CD8-positive, alpha-beta memory T cell (primary cell): ENCODE results near the gene ZBTB16. TPM values are rescaled to one million over a fixed set of nuclear protein-coding genes. Genes with fewer than 3 reads are reported as not detected.
A peak's percentile ranks its signal among the peaks of the same experiment; 100 is the strongest.

ENCODE experiments used
- CTCF ChIA-PET: fragments of 350-600 bp; sonication (Branson Sonifier 250); formaldehyde crosslinking; loops from one replicate; lab custom pipeline; 2021; ENCODE audit warnings: antibody characterized with exemption; lab: Charles Lee
- POLR2A ChIA-PET: fragments of 350-600 bp; sonication (Branson Sonifier 250); formaldehyde crosslinking; loops from one replicate; lab custom pipeline; 2021; ENCODE audit warnings: antibody characterized with exemption; lab: Charles Lee
- DNase-seq, 5 donors: peaks; one replicate each; pipeline versions ENCODE4 v3.0.0 to v3.0.0-alpha.2; 2020 to 2022; ENCODE audit warnings: mixed read lengths in 1 of 5
- H3K27ac ChIP-seq: one replicate; pipeline ENCODE4 v1.7.0; 2013; ENCODE audit warnings: low read depth, mild to moderate bottlenecking, low read length, moderate library complexity
- H3K27me3 ChIP-seq: 2 replicates; pipeline ENCODE4 v1.7.0; 2013; ENCODE audit warnings: low read length, mild to moderate bottlenecking; ENCODE audit not compliant: insufficient read depth, poor library complexity, severe bottlenecking
- H3K36me3 ChIP-seq: 2 replicates; pipeline ENCODE4 v1.7.0; 2013; ENCODE audit warnings: mild to moderate bottlenecking, low read length, moderate library complexity; ENCODE audit not compliant: insufficient read depth
- H3K4me1 ChIP-seq: 2 replicates; pipeline ENCODE4 v1.7.0; 2013; ENCODE audit warnings: mild to moderate bottlenecking, low read length, moderate library complexity; ENCODE audit not compliant: insufficient read depth
- H3K4me3 ChIP-seq: 2 replicates; pipeline ENCODE4 v1.7.0; 2013; ENCODE audit warnings: mild to moderate bottlenecking, low read length
- H3K9me3 ChIP-seq: 2 replicates; pipeline ENCODE4 v1.7.0; 2013; ENCODE audit warnings: mild to moderate bottlenecking, low read length
- H3K27ac Mint-ChIP-seq, 8 donors: one replicate each; pipeline ENCODE4 v1.8.0; 2020 to 2021; ENCODE audit warnings: mixed read lengths in 8 of 8, mild to moderate bottlenecking in 6 of 8, inconsistent platforms in 3 of 8, moderate library complexity in 3 of 8
- H3K27me3 Mint-ChIP-seq, 2 donors: one replicate each; pipeline ENCODE4 v1.8.0; 2020 to 2021; ENCODE audit warnings: mixed read lengths in 2 of 2, mild to moderate bottlenecking in 1 of 2, moderate library complexity in 1 of 2
- H3K36me3 Mint-ChIP-seq, 3 donors: one replicate each; pipeline ENCODE4 v1.8.0; 2020 to 2021; ENCODE audit warnings: mixed read lengths in 3 of 3, inconsistent platforms in 1 of 3, mild to moderate bottlenecking in 1 of 3
- H3K4me1 Mint-ChIP-seq, 3 donors: one replicate each; pipeline ENCODE4 v1.8.0; 2020 to 2021; ENCODE audit warnings: mixed read lengths in 3 of 3, inconsistent platforms in 1 of 3, mild to moderate bottlenecking in 1 of 3
- H3K4me3 Mint-ChIP-seq, 7 donors: one replicate each; pipeline ENCODE4 v1.8.0; 2020 to 2021; ENCODE audit warnings: mixed read lengths in 7 of 7, mild to moderate bottlenecking in 6 of 7, moderate library complexity in 4 of 7, inconsistent platforms in 2 of 7
- H3K9me3 Mint-ChIP-seq, 5 donors: one replicate each; pipeline ENCODE4 v1.8.0; 2020 to 2022; ENCODE audit warnings: mixed read lengths in 5 of 5, mild to moderate bottlenecking in 3 of 5, moderate library complexity in 2 of 5, inconsistent platforms in 1 of 5
- polyA plus RNA-seq: library from polyadenylated mRNA; unstranded; fragments of 300-500 nt; fragmentation: Illumina TruSeq; gene quantifications from one replicate; pipeline ENCODE4 v1.2.3, GENCODE V29; 2021
- total RNA-seq, 2 experiments: library from RNA; stranded (reverse); gene quantifications; one replicate each; pipeline ENCODE4 v1.2.3, GENCODE V29; 2021

ZBTB16 gene
- total and polyA plus RNA-seq, 3 experiments from 2014 or later: 2.1 to 71.9 (median 2.2) TPM

DNA sequence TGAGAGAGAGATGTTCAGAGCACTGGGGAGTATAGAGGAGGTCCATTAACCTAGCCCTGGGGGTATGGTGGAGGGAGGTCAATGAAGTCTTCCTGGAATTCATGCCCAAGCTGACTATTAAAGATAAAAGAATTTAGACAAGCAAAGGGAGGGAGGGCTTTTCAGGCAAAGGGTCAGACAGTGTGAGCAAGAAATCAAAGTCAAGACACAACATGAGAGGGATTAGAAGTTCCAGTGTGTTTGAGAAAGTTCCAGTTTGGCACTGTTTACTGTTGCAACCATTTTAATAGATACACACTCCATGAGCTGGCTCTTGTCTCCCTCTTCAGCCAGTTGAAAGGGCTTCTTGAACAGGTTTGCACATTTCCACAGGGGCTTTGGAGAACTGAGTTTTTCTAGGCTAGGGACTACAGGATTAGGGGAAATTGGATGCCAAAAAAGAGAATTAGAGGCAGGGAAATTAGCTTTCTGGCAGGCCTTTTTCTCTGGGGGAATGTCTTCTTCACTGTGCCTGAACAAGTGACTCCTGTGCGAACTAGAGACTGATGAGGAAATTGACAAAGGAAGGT lies 222.0 kb downstream of the ZBTB16 start:
- no peaks in the 10 kb centered on the region for H3K36me3 ChIP-seq
- no peaks in the 10 kb centered on the region for H3K9me3 ChIP-seq
- no peak overlapping the region for H3K4me3 ChIP-seq
- no peaks in the 10 kb centered on the region for H3K4me1 ChIP-seq
- H3K27ac Mint-ChIP-seq: no peak overlapping the region
- H3K4me1 Mint-ChIP-seq: no peaks in the 10 kb centered on the region
- no peaks in the 10 kb centered on the region for H3K36me3 Mint-ChIP-seq
- no peaks in the 10 kb centered on the region for H3K27me3 ChIP-seq
- ChIA-PET POLR2A (no interaction called here), CTCF (interaction anchor here (1.0 to 1.6 kb wide), 2 partner anchors 13 to 16 kb away, joined by 3 to 5 read pairs; no protein-coding TSS in a partner anchor)
- peaks cover 13 to 26% of the 10 kb centered on the region in 2 donors for H3K27me3 Mint-ChIP-seq
- no peaks in the 10 kb centered on the region for H3K9me3 Mint-ChIP-seq
- no peak overlapping the region for H3K4me3 Mint-ChIP-seq
- DNase-seq: no peak
- no peak overlapping the region for H3K27ac ChIP-seq

DNA sequence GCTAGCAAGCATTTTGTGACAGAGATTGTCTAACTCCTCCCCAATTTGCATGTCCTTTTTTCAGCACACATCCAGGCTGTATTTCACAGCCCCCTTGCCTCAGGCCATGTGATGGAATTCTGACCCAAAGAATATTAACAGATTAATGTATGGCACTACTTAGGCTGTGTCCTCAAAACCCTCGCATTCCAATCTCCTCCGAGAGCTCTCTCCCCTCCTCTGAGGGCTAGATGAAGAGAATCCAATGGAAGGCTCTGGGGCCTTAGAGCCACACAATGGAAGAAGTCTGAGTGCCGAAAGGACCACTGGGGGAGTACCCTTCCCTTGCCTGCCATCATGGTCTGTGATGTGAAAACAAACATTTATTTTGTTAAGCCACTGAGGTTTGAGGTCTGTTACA lies 223.0 kb downstream of the ZBTB16 start:
- CTCF ChIA-PET: interaction anchor here (1.6 kb wide), 1 partner anchor 17 kb away, joined by 5 read pairs; no protein-coding TSS in a partner anchor

DNA sequence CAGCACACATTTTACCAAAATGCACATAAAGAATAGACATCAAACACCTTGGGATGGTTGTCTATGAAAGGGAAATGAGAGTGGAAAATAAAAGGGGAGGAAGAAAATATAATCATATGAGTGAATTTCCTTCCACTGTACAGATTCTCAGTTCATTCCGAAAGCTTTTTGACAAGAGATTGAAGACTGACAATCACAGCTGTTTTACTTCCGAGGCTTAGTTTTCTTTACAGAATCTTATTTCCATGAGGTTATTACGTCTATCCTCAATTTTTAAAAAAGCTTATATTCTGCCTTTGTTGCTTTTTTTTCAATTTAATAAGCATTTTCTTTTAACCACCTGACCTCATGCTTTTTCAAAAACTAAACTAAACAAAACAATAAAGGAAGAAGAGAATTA lies 223.9 kb downstream of the ZBTB16 start:
- no peaks in the 10 kb centered on the region for H3K4me1 ChIP-seq
- no peak overlapping the region for H3K4me3 Mint-ChIP-seq
- no peak overlapping the region for H3K27ac ChIP-seq
- H3K27me3 ChIP-seq: no peaks in the 10 kb centered on the region
- no peak overlapping the region for H3K27ac Mint-ChIP-seq
- CTCF ChIA-PET: no interaction called here
- no peaks in the 10 kb centered on the region for H3K36me3 Mint-ChIP-seq
- POLR2A ChIA-PET: no interaction called here
- no peaks in the 10 kb centered on the region for H3K9me3 ChIP-seq
- H3K27me3 Mint-ChIP-seq: peaks cover 5 to 19% of the 10 kb centered on the region in 2 donors
- no peak for DNase-seq
- no peaks in the 10 kb centered on the region for H3K36me3 ChIP-seq
- no peak overlapping the region for H3K4me3 ChIP-seq
- no peaks in the 10 kb centered on the region for H3K4me1 Mint-ChIP-seq
- H3K9me3 Mint-ChIP-seq: no peaks in the 10 kb centered on the region

More for the DNA sequence above, 223.0 kb downstream of the ZBTB16 start:
- Mint-ChIP-seq H3K36me3 (no peaks in the 10 kb centered on the region), H3K27ac (peak overlapping the region in 1 of 8 donors; percentile 17), H3K4me3 (no peak overlapping the region), H3K9me3 (no peaks in the 10 kb centered on the region), H3K4me1 (no peaks in the 10 kb centered on the region), H3K27me3 (peaks cover 9 to 20% of the 10 kb centered on the region in 2 donors)
- Histone ChIP-seq H3K36me3 (no peaks in the 10 kb centered on the region), H3K27me3 (no peaks in the 10 kb centered on the region), H3K4me3 (no peak overlapping the region), H3K27ac (no peak overlapping the region), H3K4me1 (no peaks in the 10 kb centered on the region), H3K9me3 (no peaks in the 10 kb centered on the region)
- POLR2A ChIA-PET: no interaction called here
- no peak for DNase-seq

DNA sequence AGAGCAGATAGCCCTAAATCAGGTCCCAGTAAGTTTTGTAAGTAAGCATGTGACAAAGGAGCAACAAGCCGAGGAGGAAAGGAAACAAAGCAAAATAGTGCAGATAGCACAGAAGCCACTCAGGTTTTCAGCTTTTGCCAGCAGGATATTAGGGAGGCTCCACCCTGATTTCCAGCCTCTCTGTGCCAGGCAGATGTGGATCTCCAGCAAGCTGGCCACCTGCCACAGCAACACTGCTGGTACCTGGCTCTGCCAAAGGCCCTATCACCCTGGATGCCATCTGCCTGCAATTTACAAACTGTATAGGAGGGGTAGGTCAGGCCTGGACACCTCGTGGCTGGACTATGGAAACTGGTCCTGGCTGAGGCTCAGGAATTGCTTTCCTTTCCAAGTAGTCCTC lies 224.5 kb downstream of the ZBTB16 start:
- no peak overlapping the region for H3K4me3 Mint-ChIP-seq
- H3K4me1 Mint-ChIP-seq: no peaks in the 10 kb centered on the region
- DNase-seq: no peak
- Histone ChIP-seq H3K27me3 (no peaks in the 10 kb centered on the region), H3K9me3 (no peaks in the 10 kb centered on the region), H3K4me1 (no peaks in the 10 kb centered on the region), H3K4me3 (no peak overlapping the region), H3K36me3 (no peaks in the 10 kb centered on the region), H3K27ac (no peak overlapping the region)
- peaks cover 5 to 15% of the 10 kb centered on the region in 2 donors for H3K27me3 Mint-ChIP-seq
- POLR2A ChIA-PET: no interaction called here
- H3K27ac Mint-ChIP-seq: no peak overlapping the region
- H3K9me3 Mint-ChIP-seq: no peaks in the 10 kb centered on the region
- no peaks in the 10 kb centered on the region for H3K36me3 Mint-ChIP-seq
- CTCF ChIA-PET: no interaction called here

DNA sequence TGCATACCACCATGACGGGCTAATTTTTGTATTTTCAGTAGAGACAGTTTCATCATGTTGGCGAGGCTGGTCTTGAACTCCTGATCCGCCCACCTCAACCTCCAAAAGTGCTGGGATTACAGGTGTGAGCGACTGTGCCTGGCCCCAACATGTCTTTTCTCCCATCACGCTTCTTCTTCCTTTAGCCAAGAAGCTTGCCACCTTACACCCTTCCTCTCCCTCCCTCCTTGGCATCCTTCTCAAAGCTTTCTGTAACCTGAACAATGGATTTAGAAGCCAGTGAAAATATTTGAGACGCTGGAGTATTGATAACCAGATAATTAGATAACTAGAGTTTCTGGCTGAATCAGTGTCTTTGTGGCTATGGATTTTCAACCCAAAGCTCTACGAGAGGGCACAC lies 225.4 kb downstream of the ZBTB16 start:
- POLR2A ChIA-PET: no interaction called here
- Histone ChIP-seq H3K9me3 (no peaks in the 10 kb centered on the region), H3K4me1 (no peaks in the 10 kb centered on the region), H3K4me3 (no peak overlapping the region), H3K27ac (no peak overlapping the region), H3K27me3 (no peaks in the 10 kb centered on the region), H3K36me3 (no peaks in the 10 kb centered on the region)
- Mint-ChIP-seq H3K27ac (no peak overlapping the region), H3K27me3 (peaks cover 4 to 9% of the 10 kb centered on the region in 2 donors), H3K4me1 (no peaks in the 10 kb centered on the region), H3K9me3 (no peaks in the 10 kb centered on the region), H3K36me3 (no peaks in the 10 kb centered on the region), H3K4me3 (no peak overlapping the region)
- CTCF ChIA-PET: no interaction called here
- DNase-seq: no peak

DNA sequence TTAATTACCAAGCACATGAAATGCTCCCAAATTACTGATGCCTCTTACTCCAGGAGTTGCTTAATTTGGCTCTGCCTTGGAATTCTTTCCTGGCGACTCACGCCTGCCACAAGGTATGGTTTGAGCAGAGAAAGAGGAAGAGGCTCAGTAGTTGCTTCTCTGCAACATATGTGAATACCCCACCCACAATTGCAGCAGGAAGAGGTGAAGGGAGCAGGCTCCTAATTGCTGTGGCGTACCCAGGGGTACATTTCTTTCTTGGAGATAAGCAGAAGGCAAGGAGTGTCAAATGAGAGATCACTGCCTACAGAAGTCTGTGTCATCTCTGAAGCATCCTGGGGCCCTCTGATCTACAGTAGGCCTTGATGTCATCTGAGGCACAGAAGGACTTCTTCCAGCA lies 226.1 kb downstream of the ZBTB16 start:
- Mint-ChIP-seq H3K4me1 (no peaks in the 10 kb centered on the region), H3K27ac (no peak overlapping the region), H3K4me3 (no peak overlapping the region), H3K9me3 (no peaks in the 10 kb centered on the region), H3K36me3 (no peaks in the 10 kb centered on the region), H3K27me3 (peaks cover 4 to 7% of the 10 kb centered on the region in 2 donors)
- Histone ChIP-seq H3K27me3 (no peaks in the 10 kb centered on the region), H3K4me3 (no peak overlapping the region), H3K9me3 (no peaks in the 10 kb centered on the region), H3K4me1 (no peaks in the 10 kb centered on the region), H3K36me3 (no peaks in the 10 kb centered on the region), H3K27ac (no peak overlapping the region)
- POLR2A ChIA-PET: no interaction called here
- no peak for DNase-seq
- CTCF ChIA-PET: no interaction called here

DNA sequence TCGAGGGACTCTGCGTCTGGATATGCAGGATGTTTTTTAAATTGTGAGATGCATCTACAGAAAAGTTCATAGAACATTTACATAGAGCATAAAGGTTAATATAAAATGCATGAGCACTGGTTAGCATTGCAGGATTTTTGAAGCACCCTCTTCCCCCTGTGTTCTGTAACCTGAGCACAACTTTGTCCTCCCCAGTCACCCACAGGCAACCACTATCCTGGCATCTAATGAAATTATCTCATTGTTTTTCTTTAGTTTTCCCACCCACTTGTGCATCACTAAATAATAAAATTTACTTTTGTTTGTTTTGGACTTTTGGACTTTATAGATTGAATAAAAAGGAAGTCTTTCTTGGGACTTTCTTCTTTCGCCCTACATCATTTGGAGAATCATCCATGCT lies 226.7 kb downstream of the ZBTB16 start:
- Mint-ChIP-seq H3K27me3 (peaks cover 4 to 7% of the 10 kb centered on the region in 2 donors), H3K27ac (no peak overlapping the region), H3K4me1 (no peaks in the 10 kb centered on the region), H3K9me3 (no peaks in the 10 kb centered on the region), H3K4me3 (no peak overlapping the region), H3K36me3 (no peaks in the 10 kb centered on the region)
- CTCF ChIA-PET: no interaction called here
- H3K27ac ChIP-seq: no peak overlapping the region
- no peaks in the 10 kb centered on the region for H3K9me3 ChIP-seq
- no peaks in the 10 kb centered on the region for H3K27me3 ChIP-seq
- no peak for DNase-seq
- H3K4me1 ChIP-seq: no peaks in the 10 kb centered on the region
- no peaks in the 10 kb centered on the region for H3K36me3 ChIP-seq
- POLR2A ChIA-PET: no interaction called here
- H3K4me3 ChIP-seq: no peak overlapping the region

DNA sequence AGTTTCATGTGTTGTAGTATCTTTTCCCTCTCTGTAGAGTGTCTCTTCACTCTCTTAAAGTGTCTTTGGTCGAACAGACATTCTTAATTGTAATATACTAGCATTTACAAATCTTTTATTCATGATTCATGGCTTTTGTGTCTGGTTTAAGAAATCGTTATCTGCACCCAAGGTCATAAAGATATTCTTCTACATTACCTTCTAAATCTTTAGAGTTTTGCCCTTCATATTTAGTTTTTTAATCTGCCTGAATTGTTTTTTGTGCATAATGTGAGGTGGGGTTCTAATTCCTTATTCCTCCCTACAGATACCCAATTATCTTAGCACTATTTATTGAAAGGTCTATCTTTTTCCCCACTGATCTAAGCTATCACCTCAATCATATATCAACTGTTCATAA lies 227.6 kb downstream of the ZBTB16 start:
- H3K4me1 Mint-ChIP-seq: peaks cover 0 to 2% (median 0%) of the 10 kb centered on the region in 3 donors
- no peak overlapping the region for H3K4me3 ChIP-seq
- H3K36me3 ChIP-seq: no peaks in the 10 kb centered on the region
- H3K27ac Mint-ChIP-seq: no peak overlapping the region
- POLR2A ChIA-PET: no interaction called here
- H3K4me3 Mint-ChIP-seq: no peak overlapping the region
- no peak overlapping the region for H3K27ac ChIP-seq
- peaks cover 2 to 7% of the 10 kb centered on the region in 2 donors for H3K27me3 Mint-ChIP-seq
- no peaks in the 10 kb centered on the region for H3K9me3 ChIP-seq
- H3K27me3 ChIP-seq: no peaks in the 10 kb centered on the region
- H3K9me3 Mint-ChIP-seq: no peaks in the 10 kb centered on the region
- DNase-seq: no peak
- no peaks in the 10 kb centered on the region for H3K4me1 ChIP-seq
- H3K36me3 Mint-ChIP-seq: no peaks in the 10 kb centered on the region
- CTCF ChIA-PET: no interaction called here
